ENCODE results near the gene FAM81B.

Gene FAM81B

DNA sequence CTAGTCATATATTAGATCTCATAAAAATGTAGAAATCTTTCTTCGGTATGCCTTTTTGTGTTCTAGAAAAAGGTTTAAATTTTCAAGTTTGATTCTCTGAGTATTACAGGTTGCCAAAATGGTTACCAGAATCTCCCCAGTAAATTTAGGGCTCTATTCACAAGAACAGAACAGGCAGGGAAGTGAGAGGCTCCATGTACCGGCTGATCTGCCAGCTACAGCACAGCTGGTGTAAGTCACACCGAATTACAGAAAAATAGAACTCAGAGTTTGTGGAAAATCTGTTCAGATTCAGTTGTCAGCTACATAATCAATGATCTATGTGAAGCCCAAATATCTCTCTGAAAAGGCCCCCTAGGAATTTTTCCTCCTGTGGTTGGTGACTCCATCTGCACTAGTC is 10.5 kb downstream of the FAM81B start:
- no peak for DNase-seq (ENCODE audit: low read depth in 2 of 2)

DNA sequence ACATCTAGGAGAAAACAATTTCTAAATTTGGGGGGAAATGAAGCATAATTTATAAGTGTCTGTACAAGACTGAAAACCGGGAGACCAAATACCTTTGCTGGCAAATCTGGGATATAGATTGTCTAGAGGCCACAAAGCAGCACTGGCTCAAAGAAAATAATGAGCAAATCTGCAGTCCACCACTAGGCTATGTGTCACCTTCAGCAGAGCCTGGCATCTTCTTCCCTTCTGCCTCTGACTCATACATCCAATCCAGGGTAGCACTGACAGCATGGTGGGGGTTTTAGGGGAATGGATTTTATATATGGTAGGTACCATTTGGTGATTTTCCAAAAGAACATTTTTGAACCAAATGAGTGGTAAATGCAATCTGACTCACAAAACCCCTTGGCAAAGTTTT is 12.8 kb downstream of the FAM81B start:
- DNase-seq (ENCODE audit: low read depth in 2 of 2) = no peak

DNA sequence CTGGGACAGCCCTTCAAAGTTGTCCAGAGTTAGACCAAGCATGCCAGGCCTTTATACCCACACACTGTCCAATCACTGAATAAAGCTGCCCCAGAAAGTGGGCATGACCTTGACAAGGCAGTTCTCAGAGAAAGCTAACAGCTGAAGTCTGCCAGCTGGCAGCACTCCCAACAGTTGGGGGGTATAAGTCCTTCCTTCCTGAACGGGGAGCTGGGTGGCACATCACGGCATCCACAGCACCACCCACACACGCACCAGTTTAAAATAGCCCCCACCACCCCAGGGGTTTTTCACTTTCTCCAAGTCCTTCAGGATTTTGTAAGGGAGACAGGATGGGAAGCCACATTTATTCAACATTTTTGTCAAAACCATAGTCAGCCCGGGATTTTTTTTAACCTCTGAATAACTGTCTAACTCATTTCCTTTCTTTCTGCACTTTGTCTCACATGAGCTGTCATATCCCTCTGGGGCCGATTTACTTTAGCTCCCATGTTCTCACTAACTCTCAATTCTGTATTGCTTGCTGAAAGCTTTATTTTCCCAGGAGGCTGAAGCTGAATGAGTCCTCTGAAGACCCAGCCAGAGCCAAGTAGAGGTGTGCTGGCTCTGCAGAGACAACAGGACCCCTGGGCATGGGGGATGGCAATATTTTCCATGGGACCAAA is 15.4 kb downstream of the FAM81B start:
- no peak for DNase-seq (ENCODE audit: low read depth in 2 of 2)

DNA sequence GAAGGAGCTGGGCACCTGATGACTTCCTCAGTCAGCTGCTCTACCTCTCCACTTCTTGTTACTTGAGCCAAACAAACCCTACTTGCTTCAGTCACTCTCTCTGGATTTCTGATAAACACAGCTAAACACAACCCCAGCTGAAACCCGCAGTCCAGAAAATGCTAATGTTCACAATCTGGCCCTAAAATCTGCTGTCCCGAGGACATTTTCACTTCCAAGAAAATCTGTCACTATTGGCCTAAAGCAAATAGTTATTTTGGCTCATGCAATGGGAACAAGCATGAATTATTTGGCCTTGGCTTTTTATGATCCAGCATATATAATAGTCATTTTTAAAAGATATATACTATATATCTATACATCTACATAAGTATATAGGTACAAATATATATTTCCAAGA is 19.1 kb downstream of the FAM81B start:
- DNase-seq (ENCODE audit: low read depth in 2 of 2) = no peak

DNA sequence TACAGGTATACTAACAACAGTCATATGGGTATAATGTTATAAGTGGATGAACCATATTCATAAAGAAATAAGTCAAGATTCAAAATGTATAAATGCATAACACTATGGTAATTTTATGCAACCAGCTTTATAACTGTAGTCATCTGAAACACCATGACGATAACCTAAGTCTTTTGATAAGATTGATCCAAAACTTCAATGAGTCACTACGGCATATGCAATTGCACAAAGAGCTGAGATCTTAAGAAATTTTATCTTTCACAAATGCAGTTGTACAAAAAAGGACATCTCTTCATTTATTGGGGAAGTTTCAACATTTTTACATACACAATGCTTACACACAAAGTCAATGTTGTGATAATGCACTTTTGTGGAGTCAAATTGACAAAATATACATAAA is 20.3 kb downstream of the FAM81B start:
- DNase-seq (ENCODE audit: low read depth in 2 of 2) = no peak

DNA sequence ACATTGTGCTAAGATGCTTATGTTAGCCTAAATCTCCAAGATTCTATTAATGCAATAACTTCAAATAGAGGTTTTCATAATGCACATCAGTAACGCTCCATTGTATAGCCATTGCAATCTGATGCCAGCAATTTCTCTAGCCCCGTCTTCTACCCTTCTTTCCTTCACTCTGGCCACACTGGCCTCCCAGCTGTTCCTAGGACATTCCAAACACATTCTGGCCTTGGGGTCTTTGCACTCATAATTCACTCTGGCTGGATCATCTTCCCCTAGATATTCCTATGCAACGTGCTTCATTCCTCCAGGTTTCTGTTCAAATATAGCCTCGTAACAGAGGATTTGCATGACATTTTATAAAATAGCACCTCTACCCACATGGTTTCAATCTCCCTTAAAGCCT is 23.3 kb downstream of the FAM81B start:
- DNase-seq (ENCODE audit: low read depth in 2 of 2) = no peak

DNA sequence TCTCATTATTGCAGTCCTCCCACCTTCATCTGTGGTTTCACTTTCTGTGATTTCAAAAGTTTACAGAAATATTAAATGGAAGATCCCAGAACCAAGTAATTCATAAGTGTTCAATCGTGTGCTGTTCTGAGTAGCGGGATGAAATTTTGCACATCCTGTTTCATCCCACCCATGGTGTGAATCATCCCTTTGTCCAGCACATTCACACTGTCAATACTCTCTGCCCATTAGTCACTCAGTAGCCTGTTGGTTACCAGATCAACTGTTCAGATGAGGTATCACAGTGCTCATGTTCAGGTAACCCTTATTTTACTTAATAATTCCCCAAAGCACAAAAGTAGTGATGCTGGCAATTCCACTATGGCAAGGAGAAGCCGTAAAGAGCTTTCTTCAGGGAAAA is 26.8 kb downstream of the FAM81B start:
- no peak for DNase-seq (ENCODE audit: low read depth in 2 of 2)

DNA sequence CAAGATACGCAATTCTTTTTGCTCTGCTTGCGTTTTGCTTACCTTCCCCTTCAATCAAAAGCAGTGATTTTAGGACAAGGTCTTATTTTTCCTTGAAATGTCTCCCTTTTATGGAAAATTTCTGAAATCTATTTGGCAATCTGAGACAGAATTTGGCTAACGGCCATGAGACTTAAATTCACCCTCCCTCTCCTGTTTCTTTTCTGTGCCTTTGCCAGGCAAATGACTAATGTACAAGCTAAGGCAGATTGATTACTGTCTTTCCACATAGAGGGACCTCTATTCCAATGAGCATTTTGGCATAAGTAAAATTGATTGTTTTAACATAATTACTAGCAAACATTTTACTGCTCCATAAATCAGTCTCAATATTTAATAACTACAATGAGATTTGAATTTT is 31.7 kb downstream of the FAM81B start:
- no peak for DNase-seq (ENCODE audit: low read depth in 2 of 2)

DNA sequence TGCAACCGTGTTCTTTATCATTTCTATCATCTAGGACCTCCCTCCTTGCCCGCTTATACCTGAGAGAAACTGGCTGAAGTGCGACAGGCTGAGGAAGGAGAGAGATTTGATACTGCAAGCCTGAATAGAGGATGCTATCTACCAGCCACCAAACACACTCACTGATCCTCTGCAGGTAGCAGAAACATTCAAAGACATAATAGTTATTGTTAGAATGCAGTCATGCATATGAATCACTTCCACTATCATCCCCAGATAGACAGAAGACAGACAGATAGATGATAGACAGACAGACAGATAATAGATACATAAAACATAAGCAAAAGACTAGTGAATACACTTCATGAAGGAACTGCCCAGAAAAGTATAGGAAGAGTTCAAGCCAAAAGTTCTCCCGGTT is 32.9 kb downstream of the FAM81B start:
- no peak for DNase-seq (ENCODE audit: low read depth in 2 of 2)

DNA sequence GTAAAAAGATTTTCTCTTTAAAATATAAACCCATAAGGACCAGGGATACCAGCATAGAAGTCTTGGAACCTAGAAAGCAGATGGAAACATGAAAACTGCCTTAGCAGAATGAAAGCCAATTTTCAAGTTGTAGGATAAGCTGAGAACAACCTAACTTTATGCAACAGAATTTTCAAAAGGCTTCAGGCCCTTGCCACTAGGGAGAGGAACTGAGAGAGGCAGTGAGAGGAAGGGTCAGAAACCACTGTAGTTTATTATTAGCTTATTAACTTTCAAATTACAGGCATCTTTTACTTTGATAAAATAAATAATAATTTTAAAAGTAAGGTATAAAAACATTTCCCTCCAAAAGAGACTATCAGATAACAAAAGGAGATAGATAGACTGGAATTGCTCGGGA is 33.4 kb downstream of the FAM81B start:
- no peak for DNase-seq (ENCODE audit: low read depth in 2 of 2)

DNA sequence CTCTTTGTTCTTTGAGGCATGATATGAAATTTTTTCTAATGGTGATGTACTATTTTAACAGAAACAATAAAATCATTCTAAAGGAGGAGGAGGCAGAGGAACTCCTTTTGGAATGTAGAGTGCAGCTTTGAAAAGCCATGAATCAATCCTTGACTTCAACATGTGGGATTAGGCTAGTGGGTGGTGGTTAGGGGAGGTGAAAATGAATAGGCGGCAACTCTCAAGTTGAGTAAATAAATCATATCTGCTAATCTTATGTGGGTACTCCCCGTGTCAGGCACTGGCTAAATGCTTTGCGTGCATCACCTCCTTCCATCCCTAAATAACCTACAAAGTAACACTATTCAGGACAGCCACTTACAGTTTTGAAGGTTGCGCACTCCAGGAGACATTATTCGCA is 35.1 kb downstream of the FAM81B start:
- no peak for DNase-seq (ENCODE audit: low read depth in 2 of 2)

DNA sequence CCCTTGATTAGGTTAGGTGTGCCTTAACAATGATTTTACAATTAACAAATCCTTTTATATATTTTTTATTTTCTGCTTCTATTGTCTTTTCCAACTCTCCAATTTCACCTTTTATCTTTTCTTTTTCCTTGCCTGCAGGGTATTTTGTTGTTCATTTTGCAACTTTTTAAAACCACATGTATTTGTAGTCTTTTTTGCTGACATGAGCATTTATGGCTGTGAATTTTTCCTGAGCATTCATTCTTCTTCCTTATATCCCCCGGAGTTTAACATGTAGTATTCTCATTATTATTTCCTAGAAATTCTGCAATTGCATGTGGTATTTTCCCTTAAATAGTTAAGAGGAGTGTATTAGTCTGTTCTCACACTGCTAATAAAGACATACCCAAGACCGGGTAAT is 41.6 kb downstream of the FAM81B start:
- DNase-seq (ENCODE audit: low read depth in 2 of 2) = no peak

DNA sequence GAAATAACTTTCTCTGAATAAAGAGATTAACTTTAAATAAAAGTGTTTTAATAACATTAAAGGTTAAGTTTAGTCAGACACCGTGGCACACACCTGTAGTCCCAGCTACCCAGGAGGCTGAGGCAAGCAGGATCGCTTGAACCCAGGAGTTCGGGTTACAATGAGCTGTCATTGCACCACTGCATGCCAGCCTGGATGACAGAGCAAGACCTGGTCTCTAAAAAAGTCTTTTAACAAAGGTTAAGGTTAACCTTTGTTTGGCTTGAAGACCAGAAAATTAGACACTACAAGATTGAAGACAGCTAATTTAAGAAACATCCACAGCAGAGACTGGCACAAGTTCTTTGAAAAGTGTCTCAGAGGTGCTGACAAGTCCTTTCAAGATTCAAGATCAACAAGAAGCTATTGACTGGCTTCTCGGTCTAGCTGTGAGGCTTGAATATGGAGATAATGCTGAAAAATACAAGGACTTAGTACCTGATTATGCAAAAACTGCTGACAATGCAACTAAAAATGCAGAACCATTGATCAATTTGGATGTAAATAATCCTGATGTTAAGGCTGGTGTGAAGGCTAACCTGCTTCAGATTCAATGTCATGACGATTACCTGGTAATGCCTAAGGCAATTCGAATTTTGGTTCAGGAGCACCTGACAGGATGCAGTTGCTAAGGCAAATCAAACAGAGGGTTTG is 48.8 kb downstream of the FAM81B start:
- no peak for DNase-seq (ENCODE audit: low read depth in 2 of 2)

DNA sequence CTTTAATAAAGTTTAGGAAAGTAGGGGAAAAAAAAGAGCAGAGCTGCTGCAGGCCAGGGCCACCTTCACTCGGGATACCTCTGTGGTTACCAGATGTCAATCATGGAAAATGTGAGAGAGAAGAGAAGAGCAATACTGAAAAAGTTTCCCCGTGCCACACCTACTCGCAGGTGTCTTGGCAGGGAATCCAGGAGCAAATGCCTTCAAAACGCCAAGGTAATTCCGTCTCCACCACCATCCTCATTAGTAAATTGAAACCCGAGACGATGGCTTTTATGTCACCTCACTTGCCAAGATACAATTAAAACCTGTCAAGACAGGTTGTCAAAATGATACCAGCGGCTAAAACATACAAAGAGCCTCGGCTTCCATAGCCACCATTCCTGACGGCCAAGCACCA is 49.7 kb downstream of the FAM81B start:
- no peak for DNase-seq (ENCODE audit: low read depth in 2 of 2)

DNA sequence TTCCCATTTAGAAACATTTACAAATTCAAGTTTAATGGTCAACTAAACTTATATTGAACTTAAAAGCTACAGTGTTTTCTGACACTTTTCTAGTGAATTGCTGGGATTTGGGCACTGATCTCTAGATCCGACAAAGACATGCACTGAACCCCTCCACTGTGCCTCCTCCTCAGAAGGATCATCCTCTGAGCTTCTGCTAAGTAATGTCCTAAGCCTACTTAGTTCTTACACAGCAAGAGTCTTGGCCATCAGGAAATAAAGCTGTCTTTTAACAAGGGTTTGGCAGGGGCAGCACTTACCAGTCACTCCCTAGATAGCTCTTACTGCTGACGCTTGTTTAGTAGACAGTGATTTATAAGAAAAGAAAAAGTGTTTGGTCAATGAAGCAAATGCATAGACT is 50.5 kb downstream of the FAM81B start:
- no peak for DNase-seq (ENCODE audit: low read depth in 2 of 2)

DNA sequence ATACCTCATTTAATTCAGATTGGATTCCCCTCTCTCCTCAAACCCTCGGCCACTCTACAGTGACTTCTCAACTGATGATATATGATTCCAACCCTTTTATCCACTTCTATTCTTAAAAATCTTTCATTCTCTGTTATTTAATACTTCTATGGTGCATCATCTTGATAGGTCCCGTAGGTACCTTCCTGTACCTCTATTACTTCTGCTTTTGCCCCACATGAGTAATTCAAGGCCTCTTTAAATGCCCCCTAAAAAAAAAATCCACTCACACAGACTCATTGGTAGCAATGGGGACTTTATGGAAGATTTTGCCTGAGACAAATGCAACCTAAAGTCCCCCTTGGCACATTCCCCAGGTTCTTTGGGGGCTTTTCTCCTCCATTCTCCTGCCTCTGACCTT is 54.3 kb downstream of the FAM81B start:
- DNase-seq (ENCODE audit: low read depth in 2 of 2) = no peak

DNA sequence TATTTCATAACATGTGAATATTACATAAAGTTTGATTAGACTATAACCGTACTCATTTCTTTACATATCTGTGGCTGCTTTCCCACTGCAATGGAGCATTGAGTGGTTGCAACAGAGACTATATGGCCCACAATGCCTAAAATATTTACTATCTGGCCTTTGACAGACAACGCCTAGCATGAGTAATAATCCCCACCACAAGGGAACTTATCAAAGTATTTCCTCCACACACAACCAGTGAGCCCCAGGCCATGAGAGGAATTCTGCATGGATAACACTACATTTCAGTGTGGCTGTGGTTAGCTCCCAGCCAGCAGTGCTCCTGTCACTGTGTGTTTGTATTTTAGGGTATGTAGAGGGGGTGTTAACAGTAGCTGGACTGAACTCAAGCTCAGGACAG is 54.8 kb downstream of the FAM81B start:
- no peak for DNase-seq (ENCODE audit: low read depth in 2 of 2)

DNA sequence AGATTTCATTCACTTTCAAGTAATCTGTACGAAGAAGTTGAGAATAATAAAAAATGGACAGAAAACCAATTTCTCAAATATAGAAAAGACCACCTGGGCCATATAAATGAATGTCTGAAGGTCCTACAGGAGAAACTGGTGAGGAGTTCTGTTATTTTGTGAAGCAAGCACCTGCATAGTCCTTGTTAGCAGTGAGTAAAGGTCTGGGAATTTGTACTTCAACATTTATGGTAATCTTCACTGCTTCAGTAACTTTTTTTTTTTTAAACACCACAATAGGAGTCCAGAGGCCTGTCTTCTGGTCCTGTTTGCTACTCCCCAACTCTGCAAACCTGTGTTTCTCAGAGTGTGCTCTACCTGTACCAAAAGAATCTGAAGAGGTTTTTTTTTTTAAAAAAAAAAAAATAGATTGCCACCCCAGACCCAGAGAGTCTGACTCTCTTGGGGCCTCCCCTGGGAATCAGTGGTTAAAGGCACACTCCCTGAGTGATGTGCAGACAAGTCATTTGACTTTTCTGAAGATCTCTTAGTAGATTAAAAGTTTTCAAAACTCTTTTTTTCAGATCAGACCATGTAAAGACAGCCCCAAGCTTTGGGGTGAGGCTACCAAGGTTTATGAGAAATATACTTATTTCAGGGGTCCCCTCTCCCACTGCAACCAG is 55.5 kb downstream of the FAM81B start:
- no peak for DNase-seq (ENCODE audit: low read depth in 2 of 2)

DNA sequence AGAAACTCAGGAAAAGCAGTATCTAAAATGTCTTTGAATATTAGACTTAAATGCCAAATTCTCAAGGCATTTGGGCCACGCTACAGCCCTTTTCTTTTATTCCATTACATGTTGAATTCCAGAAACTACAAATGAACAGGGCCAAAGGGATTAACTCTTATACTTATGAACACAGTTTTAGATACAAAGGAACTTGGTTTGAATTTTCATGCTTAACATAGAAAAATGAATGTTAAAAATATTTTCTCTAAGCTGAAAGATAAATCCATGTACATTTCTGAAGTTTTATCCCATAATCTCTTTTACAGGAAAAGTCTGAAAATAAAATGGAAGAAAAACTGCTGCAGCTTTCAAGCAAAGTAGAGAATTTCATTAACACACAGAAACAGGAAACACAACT is 56.8 kb downstream of the FAM81B start:
- DNase-seq (ENCODE audit: low read depth in 2 of 2) = no peak

DNA sequence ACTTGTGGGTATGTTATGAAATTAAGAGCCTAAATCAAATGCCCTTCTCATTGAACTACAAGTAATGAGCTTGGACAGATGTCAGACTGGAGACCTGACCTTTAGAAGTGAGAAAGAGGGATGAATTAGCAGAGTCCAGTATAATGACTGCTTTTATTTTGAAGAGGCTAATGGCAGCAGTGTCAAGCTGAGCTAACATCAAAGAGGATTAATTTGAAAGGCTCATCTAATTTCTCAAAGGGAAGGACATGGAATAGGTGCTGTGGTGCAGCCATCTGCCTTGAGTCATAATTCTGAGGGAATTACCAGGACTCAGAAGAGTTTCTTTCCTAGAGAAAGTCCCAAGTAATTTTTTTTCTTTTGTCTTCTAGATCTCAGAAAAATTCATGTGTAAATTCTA is 57.6 kb downstream of the FAM81B start:
- DNase-seq (ENCODE audit: low read depth in 2 of 2) = no peak

DNA sequence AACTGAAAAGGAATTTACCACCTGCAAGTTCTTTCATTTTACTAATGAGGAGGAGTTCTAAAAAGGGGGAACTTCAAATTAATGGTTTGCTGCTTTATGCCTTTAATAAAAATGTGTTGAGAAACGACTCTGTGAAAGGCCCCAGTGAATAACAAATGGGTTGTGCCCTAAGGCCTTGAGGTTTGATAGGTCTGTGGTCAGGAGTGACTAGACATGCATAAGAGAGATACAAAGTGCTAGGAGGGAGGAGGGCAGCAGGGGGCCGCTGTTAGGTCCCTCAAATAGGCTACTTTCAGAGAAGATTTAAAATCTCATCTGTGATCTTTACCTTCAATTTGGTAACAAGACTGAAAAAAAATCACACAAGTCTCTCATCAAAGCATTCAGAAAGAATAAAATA is 58.3 kb downstream of the FAM81B start:
- no peak for DNase-seq (ENCODE audit: low read depth in 2 of 2)

DNA sequence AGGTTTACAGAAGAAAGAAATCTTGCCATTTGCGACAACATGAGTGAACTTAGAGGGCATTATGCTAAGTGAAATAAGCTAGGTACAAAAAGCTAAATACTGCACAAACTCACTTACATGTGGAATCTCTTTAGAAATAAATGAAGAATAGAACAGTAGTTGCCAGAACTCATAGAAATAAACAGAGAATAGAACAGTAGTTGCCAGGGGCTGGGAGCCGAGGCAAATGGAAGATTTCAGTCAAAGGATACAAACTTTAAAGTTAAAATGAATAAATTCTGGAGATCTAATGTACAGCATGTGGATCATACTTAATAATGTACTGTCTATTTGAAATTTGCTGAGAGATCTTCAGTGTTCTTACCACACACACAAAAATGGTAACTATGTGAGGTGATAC is 63.4 kb downstream of the FAM81B start:
- DNase-seq (ENCODE audit: low read depth in 2 of 2) = no peak

DNA sequence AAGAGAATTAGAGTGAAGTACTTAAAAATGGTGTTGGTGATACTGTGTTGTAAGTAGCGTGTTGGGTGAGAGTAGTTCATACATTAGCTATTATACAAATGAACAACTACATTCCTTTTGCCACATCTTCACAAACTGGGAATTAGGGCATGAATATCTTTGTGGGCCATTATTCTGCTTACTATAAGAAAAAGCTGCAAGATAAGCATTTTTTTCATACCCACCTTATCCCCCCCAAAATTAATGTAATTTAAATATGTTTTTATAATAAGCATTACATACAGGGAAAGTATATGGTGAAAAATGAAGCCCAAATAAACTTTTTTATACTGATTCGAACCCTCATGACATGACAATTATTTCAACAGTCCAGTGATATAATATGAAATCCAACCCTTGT is 69.5 kb downstream of the FAM81B start:
- DNase-seq (ENCODE audit: low read depth in 2 of 2) = no peak

Measured in stimulated activated CD8-positive, alpha-beta memory T cell treated with anti-CD3 and anti-CD28 coated beads, Interleukin-7, amount 100 ng/mL, for 4 hours (primary cell).